SK-N-SH (cell line): ENCODE data around the gene RNASET2. TPM values are rescaled to one million over a fixed set of nuclear protein-coding genes. Genes with fewer than 3 reads are reported as not detected.

ENCODE experiments used
- CTCF ChIA-PET: fragments of 300-600, 350-600 bp; formaldehyde crosslinking; extraction: SDS; loops from one replicate; lab custom pipeline; 2021; lab: Yijun Ruan, JAX
- POLR2A ChIA-PET: fragments of 350-600 bp; sonication (Branson Sonifier 250); formaldehyde crosslinking; extraction: SDS; loops from one replicate; lab custom pipeline; 2020; ENCODE audit warnings: antibody characterized with exemption, inconsistent platforms; lab: Yijun Ruan, JAX
- DNase-seq: peaks from one replicate; pipeline ENCODE4 v3.0.0; 2012
- H2AFZ ChIP-seq: fragments of 200-600 bp; sonication (generic); 2 replicates; pipeline ENCODE4 v1.8.1; 2016; ENCODE audit warnings: antibody characterized with exemption, mild to moderate bottlenecking, low read depth
- H3F3A ChIP-seq: fragments of 200-600 bp; sonication (generic); replicated peaks from 2 replicates; pipeline ENCODE3; 2016; ENCODE audit warnings: antibody characterized with exemption, mild to moderate bottlenecking; ENCODE audit not compliant: insufficient read depth
- H3K27ac ChIP-seq, 2 experiments: fragments of 200-500 bp in 1 of 2; fragments of 200-600 bp in 1 of 2; sonication (Bioruptor generic) in 1 of 2; sonication (generic), shearing (Covaris generic) in 1 of 2; 2 replicates each; pipeline versions ENCODE4 v1.5.1 to v1.6.1; 2014 to 2016; ENCODE audit warnings: low read depth in 2 of 2, inconsistent platforms in 1 of 2, low read length in 1 of 2, mild to moderate bottlenecking in 1 of 2, mixed read lengths in 1 of 2
- H3K27me3 ChIP-seq: fragments of 200-600 bp; sonication (generic), shearing (Covaris generic); 2 replicates; pipeline ENCODE4 v1.6.1; 2016; ENCODE audit warnings: mixed run types; ENCODE audit not compliant: insufficient read depth
- H3K36me3 ChIP-seq, 2 experiments: fragments of 200-500 bp in 1 of 2; fragments of 200-600 bp in 1 of 2; sonication (Bioruptor generic) in 1 of 2; sonication (generic) in 1 of 2; replicated peaks in 1 of 2; 2 replicates each; pipeline versions ENCODE3 to v1.5.1; 2014 to 2016; ENCODE audit warnings: low read length in 1 of 2, mild to moderate bottlenecking in 1 of 2; ENCODE audit not compliant: insufficient read depth in 2 of 2, control insufficient read depth in 1 of 2
- H3K4me1 ChIP-seq, 2 experiments: fragments of 200-500 bp in 1 of 2; fragments of 200-600 bp in 1 of 2; sonication (Bioruptor generic) in 1 of 2; sonication (generic), shearing (Covaris generic) in 1 of 2; 2 replicates each; pipeline versions ENCODE4 v1.5.1 to v1.6.1; 2014 to 2016; ENCODE audit warnings: low read depth in 1 of 2, low read length in 1 of 2, mixed run types in 1 of 2; ENCODE audit not compliant: insufficient read depth in 2 of 2, control insufficient read depth in 1 of 2
- H3K4me2 ChIP-seq: fragments of 200-600 bp; sonication (generic), shearing (Covaris generic); 2 replicates; pipeline ENCODE4 v1.6.1; 2017; ENCODE audit warnings: mixed run types
- H3K4me3 ChIP-seq, 2 experiments: fragments of 200-500 bp in 1 of 2; fragments of 200-600 bp in 1 of 2; sonication (Bioruptor generic) in 1 of 2; sonication (generic), shearing (Covaris generic) in 1 of 2; 2 replicates each; pipeline versions ENCODE4 v1.5.1 to v1.8.1; 2014 to 2016; ENCODE audit warnings: low read depth in 2 of 2, inconsistent platforms in 1 of 2, low read length in 1 of 2, mild to moderate bottlenecking in 1 of 2, mixed read lengths in 1 of 2, moderate library complexity in 1 of 2
- H3K79me2 ChIP-seq: fragments of 200-600 bp; sonication (generic); 2 replicates; pipeline ENCODE4 v1.8.1; 2017; ENCODE audit warnings: mild to moderate bottlenecking; ENCODE audit not compliant: insufficient read depth
- H3K9ac ChIP-seq: fragments of 200-600 bp; sonication (generic); 2 replicates; pipeline ENCODE4 v1.6.1; 2017; ENCODE audit warnings: mixed run types
- H3K9me2 ChIP-seq: fragments of 200-600 bp; sonication (generic); 2 replicates; pipeline ENCODE4 v1.6.1; 2017; ENCODE audit warnings: mixed run types
- H3K9me3 ChIP-seq: fragments of 200-600 bp; sonication (generic); 2 replicates; pipeline ENCODE4 v1.6.1; 2017; ENCODE audit warnings: mixed run types, mild to moderate bottlenecking, moderate library complexity
- H4K20me1 ChIP-seq: fragments of 200-600 bp; sonication (generic); 2 replicates; pipeline ENCODE4 v1.6.1; 2017; ENCODE audit warnings: mild to moderate bottlenecking, mixed run types; ENCODE audit not compliant: insufficient read depth
- ELF1 ChIP-seq: IDR thresholded peaks from 2 replicates; pipeline ENCODE4 v1.4.0; 2012
- EP300 ChIP-seq, 2 experiments: IDR thresholded peaks; 2 replicates each; pipeline versions ENCODE4 v1.4.0 to v1.6.1; 2012; ENCODE audit warnings: borderline replicate concordance in 1 of 2, low read depth in 1 of 2, low read length in 1 of 2
- FOXJ3 ChIP-seq: sonication (generic); formaldehyde crosslinking; IDR thresholded peaks from 2 replicates; pipeline ENCODE4 v1.5.1; 2020; ENCODE audit warnings: mild to moderate bottlenecking, missing genetic modification reagents
- FOXM1 ChIP-seq: IDR thresholded peaks from 2 replicates; pipeline ENCODE4 v1.4.0; 2012; ENCODE audit warnings: low read depth, mild to moderate bottlenecking
- NRF1 ChIP-seq: IDR thresholded peaks from 2 replicates; pipeline ENCODE4 v1.6.1; 2012; ENCODE audit warnings: low read depth, mild to moderate bottlenecking, low read length
- RCOR1 ChIP-seq: fragments of 150-350 bp; IDR thresholded peaks from 2 replicates; pipeline ENCODE4 v1.6.1; 2017; ENCODE audit warnings: antibody characterized with exemption, low read length
- SMC3 ChIP-seq: IDR thresholded peaks from 2 replicates; pipeline ENCODE4 v1.6.1; 2012; ENCODE audit warnings: low read depth, low read length, improper control_type of control experiment
- TCF12 ChIP-seq: IDR thresholded peaks from 2 replicates; pipeline ENCODE4 v1.4.0; 2012
- WGBS: methylation state at CpG from one replicate; pipeline ENCODE4 v1.1.6; 2017; ENCODE audit warnings: low lambda C conversion rate; 5-methylcytosine and 5-hydroxymethylcytosine counted together
- polyA plus RNA-seq, 3 experiments: library from polyadenylated mRNA; depleted of rRNA; stranded (reverse); fragments of >200 nt; gene quantifications; 2 replicates each; pipeline ENCODE4 v1.2.3, GENCODE V29; 2012
- TF ChIP-seq, protein P1 (sequence below): fragments of 150-350 bp; IDR thresholded peaks from 2 replicates; pipeline ENCODE4 v1.6.1; 2016; ENCODE audit warnings: mild to moderate bottlenecking, low read depth, low read length
- TF ChIP-seq, protein P2 (sequence below): fragments of 200-600 bp; sonication (generic); IDR thresholded peaks from 2 replicates; pipeline ENCODE4 v1.6.1; 2017; ENCODE audit warnings: antibody characterized with exemption, mild to moderate bottlenecking, moderate library complexity
- TF ChIP-seq, protein P3 (sequence below): IDR thresholded peaks from 2 replicates; pipeline ENCODE4; 2012
- TF ChIP-seq, protein P4 (sequence below): fragments of 150-350 bp; IDR thresholded peaks from 2 replicates; pipeline ENCODE4 v1.6.1; 2017; ENCODE audit warnings: antibody characterized with exemption, low read length, low read depth, borderline replicate concordance

Gene RNASET2
- polyA plus RNA-seq, 1 of the 3 experiments (the other 2 are of a cell fraction) = 59.2 TPM

DNA sequence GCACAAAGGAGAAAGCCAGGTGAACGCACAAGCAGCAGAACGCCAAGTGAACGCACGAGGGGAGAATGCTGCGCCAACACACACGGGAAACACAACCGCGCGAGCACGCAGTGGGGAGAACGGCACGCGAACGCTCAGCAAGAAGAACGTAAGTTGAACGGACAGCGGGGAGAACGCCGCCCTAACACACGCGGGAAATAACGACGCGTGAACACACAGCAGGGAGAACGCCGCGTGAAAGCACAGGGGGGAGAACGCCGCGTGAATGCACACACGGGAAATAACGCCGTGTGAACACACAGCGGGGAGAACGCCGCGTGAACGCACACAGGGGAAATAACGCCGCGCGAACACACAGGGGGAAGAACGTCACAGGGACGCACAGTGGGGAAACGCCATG is 54.7 kb downstream of the RNASET2 start:
- H4K20me1 ChIP-seq = no peaks in the 10 kb centered on the region
- no peaks in the 10 kb centered on the region for H3K9me2 ChIP-seq
- ChIA-PET CTCF (no interaction called here), POLR2A (no interaction called here)
- H3K79me2 ChIP-seq = no peaks in the 10 kb centered on the region
- no peaks in the 10 kb centered on the region for H3F3A ChIP-seq
- H3K36me3 ChIP-seq = no peaks in the 10 kb centered on the region
- TF ChIP-seq, protein P1, sequence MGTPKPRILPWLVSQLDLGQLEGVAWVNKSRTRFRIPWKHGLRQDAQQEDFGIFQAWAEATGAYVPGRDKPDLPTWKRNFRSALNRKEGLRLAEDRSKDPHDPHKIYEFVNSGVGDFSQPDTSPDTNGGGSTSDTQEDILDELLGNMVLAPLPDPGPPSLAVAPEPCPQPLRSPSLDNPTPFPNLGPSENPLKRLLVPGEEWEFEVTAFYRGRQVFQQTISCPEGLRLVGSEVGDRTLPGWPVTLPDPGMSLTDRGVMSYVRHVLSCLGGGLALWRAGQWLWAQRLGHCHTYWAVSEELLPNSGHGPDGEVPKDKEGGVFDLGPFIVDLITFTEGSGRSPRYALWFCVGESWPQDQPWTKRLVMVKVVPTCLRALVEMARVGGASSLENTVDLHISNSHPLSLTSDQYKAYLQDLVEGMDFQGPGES = no peak
- TF ChIP-seq FOXJ3 (CRISPR knock-in tag) (no peak), SMC3 (no peak)
- TF ChIP-seq, protein P2, sequence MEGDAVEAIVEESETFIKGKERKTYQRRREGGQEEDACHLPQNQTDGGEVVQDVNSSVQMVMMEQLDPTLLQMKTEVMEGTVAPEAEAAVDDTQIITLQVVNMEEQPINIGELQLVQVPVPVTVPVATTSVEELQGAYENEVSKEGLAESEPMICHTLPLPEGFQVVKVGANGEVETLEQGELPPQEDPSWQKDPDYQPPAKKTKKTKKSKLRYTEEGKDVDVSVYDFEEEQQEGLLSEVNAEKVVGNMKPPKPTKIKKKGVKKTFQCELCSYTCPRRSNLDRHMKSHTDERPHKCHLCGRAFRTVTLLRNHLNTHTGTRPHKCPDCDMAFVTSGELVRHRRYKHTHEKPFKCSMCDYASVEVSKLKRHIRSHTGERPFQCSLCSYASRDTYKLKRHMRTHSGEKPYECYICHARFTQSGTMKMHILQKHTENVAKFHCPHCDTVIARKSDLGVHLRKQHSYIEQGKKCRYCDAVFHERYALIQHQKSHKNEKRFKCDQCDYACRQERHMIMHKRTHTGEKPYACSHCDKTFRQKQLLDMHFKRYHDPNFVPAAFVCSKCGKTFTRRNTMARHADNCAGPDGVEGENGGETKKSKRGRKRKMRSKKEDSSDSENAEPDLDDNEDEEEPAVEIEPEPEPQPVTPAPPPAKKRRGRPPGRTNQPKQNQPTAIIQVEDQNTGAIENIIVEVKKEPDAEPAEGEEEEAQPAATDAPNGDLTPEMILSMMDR = no peak
- TF ChIP-seq, protein P3, sequence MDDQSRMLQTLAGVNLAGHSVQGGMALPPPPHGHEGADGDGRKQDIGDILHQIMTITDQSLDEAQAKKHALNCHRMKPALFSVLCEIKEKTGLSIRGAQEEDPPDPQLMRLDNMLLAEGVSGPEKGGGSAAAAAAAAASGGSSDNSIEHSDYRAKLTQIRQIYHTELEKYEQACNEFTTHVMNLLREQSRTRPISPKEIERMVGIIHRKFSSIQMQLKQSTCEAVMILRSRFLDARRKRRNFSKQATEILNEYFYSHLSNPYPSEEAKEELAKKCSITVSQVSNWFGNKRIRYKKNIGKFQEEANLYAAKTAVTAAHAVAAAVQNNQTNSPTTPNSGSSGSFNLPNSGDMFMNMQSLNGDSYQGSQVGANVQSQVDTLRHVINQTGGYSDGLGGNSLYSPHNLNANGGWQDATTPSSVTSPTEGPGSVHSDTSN = no peak
- TF ChIP-seq, protein P4, sequence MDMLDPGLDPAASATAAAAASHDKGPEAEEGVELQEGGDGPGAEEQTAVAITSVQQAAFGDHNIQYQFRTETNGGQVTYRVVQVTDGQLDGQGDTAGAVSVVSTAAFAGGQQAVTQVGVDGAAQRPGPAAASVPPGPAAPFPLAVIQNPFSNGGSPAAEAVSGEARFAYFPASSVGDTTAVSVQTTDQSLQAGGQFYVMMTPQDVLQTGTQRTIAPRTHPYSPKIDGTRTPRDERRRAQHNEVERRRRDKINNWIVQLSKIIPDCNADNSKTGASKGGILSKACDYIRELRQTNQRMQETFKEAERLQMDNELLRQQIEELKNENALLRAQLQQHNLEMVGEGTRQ = no peak
- no peak overlapping the region for H3K4me3 ChIP-seq
- no peak overlapping the region for H3K9ac ChIP-seq
- DNase-seq = no peak
- no peaks in the 10 kb centered on the region for H3K4me1 ChIP-seq
- no peaks in the 10 kb centered on the region for H3K9me3 ChIP-seq
- H2AFZ ChIP-seq = no peak overlapping the region
- H3K27me3 ChIP-seq = no peaks in the 10 kb centered on the region
- 90% methylated on average over 45 of the region's 45 CpGs for WGBS
- H3K27ac ChIP-seq = no peak overlapping the region
- no peak overlapping the region for H3K4me2 ChIP-seq

DNA sequence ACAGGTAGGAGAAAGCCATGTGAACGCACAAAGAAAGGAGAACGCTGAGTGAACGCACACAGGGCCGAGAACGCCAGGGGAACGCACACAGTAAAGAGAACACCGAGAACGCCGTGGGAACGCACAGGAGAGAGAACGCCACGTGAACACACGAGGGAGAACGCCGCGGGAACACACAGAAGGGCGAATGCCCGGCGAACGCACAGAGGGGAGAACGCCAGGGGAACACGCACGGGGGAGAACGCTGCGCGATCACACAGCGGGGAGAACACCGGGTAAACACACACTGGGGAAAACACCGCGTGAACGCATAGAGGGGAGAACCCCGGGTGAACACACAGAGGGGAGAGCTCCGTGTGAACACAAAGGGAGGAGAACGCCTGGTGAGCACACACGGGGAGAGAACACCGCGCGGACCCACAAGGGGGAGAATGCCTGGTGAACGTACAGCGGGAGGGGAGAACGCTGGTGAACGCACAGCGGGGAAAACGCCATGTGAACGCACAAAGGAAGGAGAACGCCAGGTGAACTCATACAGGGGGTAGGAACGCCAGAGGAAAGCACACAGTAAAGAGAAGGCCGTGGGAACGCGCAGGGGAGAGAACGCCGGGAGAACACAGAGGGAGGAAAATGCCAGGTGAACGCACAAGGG is 55.3 kb downstream of the RNASET2 start:
- Histone ChIP-seq H2AFZ (no peak overlapping the region), H3K9ac (no peak overlapping the region), H4K20me1 (no peaks in the 10 kb centered on the region), H3K9me2 (no peaks in the 10 kb centered on the region), H3K4me2 (no peak overlapping the region), H3K36me3 (no peaks in the 10 kb centered on the region), H3K9me3 (no peaks in the 10 kb centered on the region), H3F3A (no peaks in the 10 kb centered on the region), H3K79me2 (no peaks in the 10 kb centered on the region), H3K27me3 (no peaks in the 10 kb centered on the region), H3K27ac (no peak overlapping the region), H3K4me1 (no peaks in the 10 kb centered on the region), H3K4me3 (no peak overlapping the region)
- ChIA-PET POLR2A (no interaction called here), CTCF (no interaction called here)
- DNase-seq = peak; percentile 20
- WGBS = 85% methylated on average over 53 of the region's 53 CpGs
- TF ChIP-seq, protein P4 = no peak
- no peak for TF ChIP-seq ELF1
- no peak for TF ChIP-seq TCF12
- TF ChIP-seq NRF1 = no peak
- no peak for TF ChIP-seq EP300 (IDR thresholded peaks at IDR 0.05; ENCODE audit: borderline replicate concordance in 1 of 2, low read depth in 1 of 2, low read length in 1 of 2)
- no peak for TF ChIP-seq FOXM1
- no peak for TF ChIP-seq RCOR1
